Omental fat pad (tissue), 4 donors: ENCODE measurements around the gene EXD3. TPM values are rescaled to one million over a fixed set of nuclear protein-coding genes. Genes with fewer than 3 reads are reported as not detected.
A peak's percentile ranks its signal among the peaks of the same experiment; 100 is the strongest.

Source experiments
- ATAC-seq: fragments of 150-250 bp; one replicate; pipeline ENCODE4 v1.9.1; 2016; ENCODE audit warnings: mild to moderate bottlenecking, moderate library complexity; ENCODE audit not compliant: low FRiP score
- DNase-seq: peaks from one replicate; pipeline ENCODE4 v3.0.0-alpha.2; 2019; ENCODE audit warnings: low spot score
- total RNA-seq, 4 donors: library from RNA; depleted of rRNA; stranded (reverse); fragments of >200 nt; gene quantifications; one replicate each; pipeline ENCODE4 v1.1.0, GENCODE V29; 2016
- TF ChIP-seq, protein P1 (sequence below), 3 donors: fragments of 450-650 bp; IDR thresholded peaks; one replicate each; pipeline ENCODE4 v1.5.1; 2016 to 2017; ENCODE audit warnings: antibody characterized with exemption in 3 of 3, mild to moderate bottlenecking in 3 of 3, moderate library complexity in 2 of 3

Gene EXD3
- total RNA-seq, 4 donors from 2014 or later: 8.3 to 18.3 (median 10.5) TPM

DNA sequence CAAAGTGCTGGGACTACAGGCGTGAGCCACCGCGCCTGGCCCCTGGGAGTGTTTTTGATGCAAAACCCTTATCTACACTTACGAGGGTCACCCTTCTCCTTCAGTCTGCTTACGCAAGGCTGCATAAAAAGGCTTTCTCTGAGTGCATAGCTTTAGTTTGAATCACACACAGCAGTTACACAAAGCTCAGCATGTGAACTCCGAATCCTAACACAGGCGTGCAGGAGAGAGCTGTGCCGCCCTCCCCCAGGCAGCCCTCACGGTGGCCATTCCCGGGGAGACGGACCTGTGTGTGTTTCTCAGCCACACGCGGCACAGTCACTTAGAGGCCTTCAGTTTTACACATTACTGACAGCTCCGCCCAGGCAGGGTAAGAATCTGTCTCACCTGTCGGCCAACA, 26.7 kb downstream of the EXD3 start:
- ATAC-seq: no peak
- TF ChIP-seq, protein P1, sequence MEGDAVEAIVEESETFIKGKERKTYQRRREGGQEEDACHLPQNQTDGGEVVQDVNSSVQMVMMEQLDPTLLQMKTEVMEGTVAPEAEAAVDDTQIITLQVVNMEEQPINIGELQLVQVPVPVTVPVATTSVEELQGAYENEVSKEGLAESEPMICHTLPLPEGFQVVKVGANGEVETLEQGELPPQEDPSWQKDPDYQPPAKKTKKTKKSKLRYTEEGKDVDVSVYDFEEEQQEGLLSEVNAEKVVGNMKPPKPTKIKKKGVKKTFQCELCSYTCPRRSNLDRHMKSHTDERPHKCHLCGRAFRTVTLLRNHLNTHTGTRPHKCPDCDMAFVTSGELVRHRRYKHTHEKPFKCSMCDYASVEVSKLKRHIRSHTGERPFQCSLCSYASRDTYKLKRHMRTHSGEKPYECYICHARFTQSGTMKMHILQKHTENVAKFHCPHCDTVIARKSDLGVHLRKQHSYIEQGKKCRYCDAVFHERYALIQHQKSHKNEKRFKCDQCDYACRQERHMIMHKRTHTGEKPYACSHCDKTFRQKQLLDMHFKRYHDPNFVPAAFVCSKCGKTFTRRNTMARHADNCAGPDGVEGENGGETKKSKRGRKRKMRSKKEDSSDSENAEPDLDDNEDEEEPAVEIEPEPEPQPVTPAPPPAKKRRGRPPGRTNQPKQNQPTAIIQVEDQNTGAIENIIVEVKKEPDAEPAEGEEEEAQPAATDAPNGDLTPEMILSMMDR (IDR thresholded peaks at IDR 0.05): no peak

GRCh38 chr9:137395666-137396010, 27.3 kb downstream of the EXD3 start:
- TF ChIP-seq, protein P1 (IDR thresholded peaks at IDR 0.05): no peak
- ATAC-seq: no peak
- no peak for DNase-seq

More for the DNA sequence above, 26.7 kb downstream of the EXD3 start:
- no peak for DNase-seq

- ATAC-seq (no peak), DNase-seq (no peak)
- TF ChIP-seq, protein P1 (IDR thresholded peaks at IDR 0.05): no peak
Measured at GRCh38 chr9:137394866-137395665, 27.9 kb downstream of the EXD3 start.

- ATAC-seq: no peak
- TF ChIP-seq, protein P1 (IDR thresholded peaks at IDR 0.05): no peak
- DNase-seq: no peak
Measured at GRCh38 chr9:137393176-137394150, 29.5 kb downstream of the EXD3 start.

- TF ChIP-seq, protein P1 (IDR thresholded peaks at IDR 0.05): no peak
- DNase-seq: no peak
- no peak for ATAC-seq
Measured at GRCh38 chr9:137392232-137393007, 30.5 kb downstream of the EXD3 start.

DNA sequence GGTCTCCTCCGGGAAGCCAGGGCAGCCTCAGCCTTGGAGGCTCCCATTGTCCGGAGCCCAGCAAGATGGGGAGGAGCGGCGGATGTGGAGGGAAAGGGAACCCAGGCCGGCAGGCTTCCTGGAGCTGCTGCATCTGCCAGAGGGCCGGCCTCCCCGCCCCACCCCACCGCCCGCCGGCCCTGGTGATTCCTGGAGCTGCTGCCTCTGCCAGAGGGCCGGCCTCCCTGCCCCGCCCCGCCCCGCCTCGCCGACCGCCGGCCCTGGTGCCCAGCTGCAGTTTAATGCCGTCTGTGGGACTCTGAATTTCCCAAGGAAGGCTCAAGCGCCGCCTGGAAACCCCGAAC, 31.6 kb downstream of the EXD3 start:
- TF ChIP-seq, protein P1 (IDR thresholded peaks at IDR 0.05): no peak
- DNase-seq: no peak
- peak; percentile 23 for ATAC-seq
